GM21515 (cell line): ENCODE data around the gene PPARA.
A peak's percentile ranks its signal among the peaks of the same experiment; 100 is the strongest.

Experiments used
- ATAC-seq: cut with Tn5 transposase; IDR thresholded peaks from one replicate; pipeline ENCODE4 v1.9.1; 2021; ENCODE audit not compliant: unreplicated experiment

The PPARA gene

GRCh38 chr22:46269564-46269963 lies 119.2 kb downstream of the PPARA start:
- ATAC-seq: no peak

- ATAC-seq: no peak
These were observed 121.9 kb downstream of the PPARA start for GRCh38 chr22:46272196-46272595.

- ATAC-seq: no peak
These were observed 122.6 kb downstream of the PPARA start for GRCh38 chr22:46272762-46273431.

GRCh38 chr22:46273432-46274148 lies 123.3 kb downstream of the PPARA start:
- ATAC-seq: no peak

- no peak for ATAC-seq
These were observed 124.1 kb downstream of the PPARA start for GRCh38 chr22:46274381-46274780.

GRCh38 chr22:46275455-46276122 lies 125.3 kb downstream of the PPARA start:
- ATAC-seq: no peak

GRCh38 chr22:46276563-46276962 lies 126.2 kb downstream of the PPARA start:
- ATAC-seq: no peak

- no peak for ATAC-seq
These were observed 128.6 kb downstream of the PPARA start for GRCh38 chr22:46278656-46279645.

GRCh38 chr22:46280063-46280817 lies 129.9 kb downstream of the PPARA start:
- ATAC-seq: no peak

- no peak for ATAC-seq
These were observed 130.8 kb downstream of the PPARA start for GRCh38 chr22:46280999-46281623.

GRCh38 chr22:46281866-46282678 lies 131.7 kb downstream of the PPARA start:
- ATAC-seq: no peak

- ATAC-seq: no peak
These were observed 135.7 kb downstream of the PPARA start for GRCh38 chr22:46286006-46286405.

- no peak for ATAC-seq
These were observed 136.9 kb downstream of the PPARA start for GRCh38 chr22:46286941-46287872.

GRCh38 chr22:46287873-46288751 lies 137.8 kb downstream of the PPARA start:
- ATAC-seq: peak; percentile 79

GRCh38 chr22:46288846-46289243 lies 138.5 kb downstream of the PPARA start:
- no peak for ATAC-seq

- ATAC-seq: no peak
These were observed 139.0 kb downstream of the PPARA start for GRCh38 chr22:46289244-46289891.
